Lower lobe of right lung (tissue), 2 donors: ENCODE measurements around the gene UBASH3A. TPM values are rescaled to one million over a fixed set of nuclear protein-coding genes. Genes with fewer than 3 reads are reported as not detected.
A peak's percentile ranks its signal among the peaks of the same experiment; 100 is the strongest.

Experiments used
- ATAC-seq, 2 donors: fragments of 200-7000 bp; cut with Tn5 transposase; one replicate each; pipeline ENCODE4 v1.9.1; 2020 to 2022; ENCODE audit warnings: mild to moderate bottlenecking in 2 of 2, moderate library complexity in 2 of 2
- DNase-seq: peaks from one replicate; pipeline ENCODE4 v3.0.0-alpha.2; 2020
- H3K27ac ChIP-seq: fragments of 200-600 bp; one replicate; pipeline ENCODE4 v1.8.0; 2022
- H3K27me3 ChIP-seq: fragments of 200-600 bp; one replicate; pipeline ENCODE4 v1.8.0; 2022; ENCODE audit warnings: low read depth
- H3K36me3 ChIP-seq: fragments of 200-600 bp; one replicate; pipeline ENCODE4 v1.8.0; 2022; ENCODE audit warnings: mild to moderate bottlenecking
- H3K4me1 ChIP-seq: fragments of 200-600 bp; one replicate; pipeline ENCODE4 v1.8.0; 2022
- H3K4me3 ChIP-seq: fragments of 200-600 bp; one replicate; pipeline ENCODE4 v1.8.0; 2022; ENCODE audit warnings: mild to moderate bottlenecking
- H3K9me3 ChIP-seq: fragments of 200-600 bp; one replicate; pipeline ENCODE4 v1.8.0; 2022
- CTCF ChIP-seq: fragments of 200-600 bp; IDR thresholded peaks from one replicate; pipeline ENCODE4 v1.8.0; 2022; ENCODE audit warnings: antibody characterized with exemption, mild to moderate bottlenecking
- intact Hi-C: fragments of 100-400 bp; cut with DNase I; formaldehyde crosslinking; loops from one replicate; pipeline ENCODE4 v1.11.0; 2022
- total RNA-seq: library from RNA; stranded (reverse); fragmentation: NEBNext Ultra II Directional; extraction: Animal tissue kit (Norgen Biotek cat#: 25700); gene quantifications from one replicate; pipeline ENCODE4 v1.2.1, GENCODE V29; 2021
- donor health status: DM: no; HTN: yes; CAD: no; lungs with severe emphysema.

UBASH3A gene
- total RNA-seq, 1 donor from 2014 or later: 1.2 TPM

- H3K9me3 ChIP-seq: no peaks in the 10 kb centered on the region
- H3K27ac ChIP-seq: no peak overlapping the region
- DNase-seq (no peak), ATAC-seq (no peak)
- no peaks in the 10 kb centered on the region for H3K27me3 ChIP-seq
- intact Hi-C loops: no loop called here
- no peaks in the 10 kb centered on the region for H3K36me3 ChIP-seq
- no peak for TF ChIP-seq CTCF
- H3K4me3 ChIP-seq: no peak overlapping the region
- peaks cover 17% of the 10 kb centered on the region for H3K4me1 ChIP-seq
Observed at GRCh38 chr21:42461185-42461520, 57.5 kb downstream of the UBASH3A start.

- H3K36me3 ChIP-seq: no peaks in the 10 kb centered on the region
- no peak overlapping the region for H3K4me3 ChIP-seq
- no peaks in the 10 kb centered on the region for H3K27me3 ChIP-seq
- no peaks in the 10 kb centered on the region for H3K9me3 ChIP-seq
- H3K27ac ChIP-seq: no peak overlapping the region
- intact Hi-C loops: no loop called here
- DNase-seq (no peak), ATAC-seq (peak; percentile 47 to 69)
- peaks cover 24% of the 10 kb centered on the region for H3K4me1 ChIP-seq
- TF ChIP-seq CTCF: no peak
Observed at GRCh38 chr21:42461881-42462877, 58.5 kb downstream of the UBASH3A start.

- Histone ChIP-seq H3K9me3 (no peaks in the 10 kb centered on the region), H3K4me3 (no peak overlapping the region), H3K36me3 (no peaks in the 10 kb centered on the region), H3K27me3 (no peaks in the 10 kb centered on the region), H3K27ac (no peak overlapping the region), H3K4me1 (peaks cover 27% of the 10 kb centered on the region)
- no peak for TF ChIP-seq CTCF
- intact Hi-C loops: no loop called here
- ATAC-seq: peak; percentile 56 to 58
- peak; percentile 58 for DNase-seq
Observed at GRCh38 chr21:42463861-42464515, 60.3 kb downstream of the UBASH3A start.

GRCh38 chr21:42465008-42465802, 61.5 kb downstream of the UBASH3A start:
- Histone ChIP-seq H3K36me3 (no peaks in the 10 kb centered on the region), H3K27me3 (no peaks in the 10 kb centered on the region), H3K4me1 (peaks cover 27% of the 10 kb centered on the region), H3K4me3 (no peak overlapping the region), H3K27ac (no peak overlapping the region), H3K9me3 (no peaks in the 10 kb centered on the region)
- intact Hi-C loops: no loop called here
- ATAC-seq: peak; percentile 25 to 36
- no peak for DNase-seq
- TF ChIP-seq CTCF: no peak

GRCh38 chr21:42465803-42466127, 62.1 kb downstream of the UBASH3A start:
- no peak overlapping the region for H3K27ac ChIP-seq
- no peaks in the 10 kb centered on the region for H3K27me3 ChIP-seq
- intact Hi-C loops: no loop called here
- ATAC-seq (no peak), DNase-seq (no peak)
- H3K9me3 ChIP-seq: no peaks in the 10 kb centered on the region
- H3K4me1 ChIP-seq: peaks cover 27% of the 10 kb centered on the region
- no peak for TF ChIP-seq CTCF
- H3K36me3 ChIP-seq: no peaks in the 10 kb centered on the region
- H3K4me3 ChIP-seq: no peak overlapping the region
